Putamen (tissue), 1 donor: Measurements from ENCODE around the gene TBCB.
"Not testable (repeated sequence)": the region's sequence is repeated elsewhere in the genome, so short reads cannot be mapped to it uniquely, and the experiment has no call there.

Experiments used
- DNase-seq: peaks from one replicate; pipeline ENCODE4 v3.0.0-alpha.2; 2016; ENCODE audit warnings: low spot score

TBCB gene

DNA sequence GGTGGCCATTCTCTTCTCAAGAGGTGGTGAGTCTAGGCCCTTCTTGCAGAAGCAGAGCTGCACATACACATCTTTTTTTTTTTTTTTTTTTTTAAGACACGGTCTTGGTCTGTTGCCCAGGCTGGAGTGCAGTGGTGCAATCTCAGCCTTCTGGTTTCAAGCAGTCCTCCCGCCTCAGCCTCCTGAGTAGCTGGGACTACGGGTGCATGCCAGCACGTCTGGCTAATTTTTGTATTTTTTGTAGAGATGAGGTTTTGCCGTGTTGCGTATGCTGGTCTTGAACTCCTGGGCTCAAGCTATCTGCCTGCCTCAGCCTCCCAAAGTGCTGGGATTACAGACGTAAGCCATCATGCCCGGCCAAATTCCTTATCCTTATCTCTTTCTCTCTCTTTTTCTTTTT is 58.6 kb downstream of the TBCB start:
- DNase-seq: not testable (repeated sequence)
